IMR-90 (cell line): ENCODE data around the gene CNOT2.

ENCODE experiments used
- CTCF ChIP-seq: conservative IDR thresholded peaks from 2 replicates; pipeline ENCODE4 v1.5.1; 2012; ENCODE audit warnings: mild to moderate bottlenecking, low read depth, low read length, improper control_type of control experiment
- NFE2L2 ChIP-seq: fragments of 150-350 bp; IDR thresholded peaks from 2 replicates; pipeline ENCODE4 v1.6.1; 2016; ENCODE audit warnings: low read depth, mild to moderate bottlenecking, low read length
- RCOR1 ChIP-seq: IDR thresholded peaks from 2 replicates; pipeline ENCODE4 v1.6.1; 2012; ENCODE audit warnings: mild to moderate bottlenecking, low read length, improper control_type of control experiment; ENCODE audit not compliant: insufficient replicate concordance

GRCh38 chr12:70372881-70373280 is 129.6 kb downstream of the CNOT2 start:
- TF ChIP-seq RCOR1 (no peak), NFE2L2 (no peak), CTCF (no peak)
